CD4-positive, alpha-beta T cell treated with Interleukin-4 for 1 hour (primary cell): Measurements from ENCODE around the gene ITGA1.
"Not testable (repeated sequence)": the region's sequence is repeated elsewhere in the genome, so short reads cannot be mapped to it uniquely, and the experiment has no call there.

Experiments
- DNase-seq, 2 donors: peaks; one replicate each; pipeline ENCODE4 v3.0.0-alpha.2; 2020 to 2022

Gene ITGA1

GRCh38 chr5:52837591-52838001, 49.9 kb downstream of the ITGA1 start:
- no peak for DNase-seq

DNA sequence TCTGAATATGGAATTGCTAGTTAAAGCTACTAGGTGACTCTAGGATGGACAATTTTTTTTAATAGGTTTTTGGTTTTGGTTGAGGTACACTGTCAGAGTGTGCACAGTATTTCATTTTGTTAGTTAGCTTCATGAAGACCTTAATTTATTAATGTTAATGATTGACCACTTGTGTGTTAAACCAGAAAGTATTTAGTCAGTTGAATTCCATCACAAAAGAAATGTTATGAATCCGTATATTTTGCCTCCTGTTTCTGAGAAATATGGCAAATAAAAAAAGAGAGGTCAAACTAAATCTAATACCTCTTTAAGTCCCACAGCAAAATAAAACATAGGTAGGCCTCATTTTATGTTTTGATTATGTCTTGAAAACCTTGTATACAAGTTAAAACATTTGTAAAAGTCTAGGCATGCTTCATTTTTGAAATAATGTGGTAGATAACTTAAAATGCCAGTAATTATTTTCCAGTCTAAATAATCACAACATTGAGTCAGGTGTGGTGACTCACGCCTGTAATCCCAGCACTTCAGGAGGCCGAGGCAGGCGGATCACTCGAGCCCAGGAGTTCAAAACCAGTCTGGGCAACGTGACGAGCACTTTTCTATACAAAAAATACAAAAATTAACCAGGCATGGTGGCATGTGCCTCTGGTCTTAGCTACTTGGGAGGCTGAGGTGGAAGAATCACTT, 50.8 kb downstream of the ITGA1 start:
- DNase-seq, result no peak

DNA sequence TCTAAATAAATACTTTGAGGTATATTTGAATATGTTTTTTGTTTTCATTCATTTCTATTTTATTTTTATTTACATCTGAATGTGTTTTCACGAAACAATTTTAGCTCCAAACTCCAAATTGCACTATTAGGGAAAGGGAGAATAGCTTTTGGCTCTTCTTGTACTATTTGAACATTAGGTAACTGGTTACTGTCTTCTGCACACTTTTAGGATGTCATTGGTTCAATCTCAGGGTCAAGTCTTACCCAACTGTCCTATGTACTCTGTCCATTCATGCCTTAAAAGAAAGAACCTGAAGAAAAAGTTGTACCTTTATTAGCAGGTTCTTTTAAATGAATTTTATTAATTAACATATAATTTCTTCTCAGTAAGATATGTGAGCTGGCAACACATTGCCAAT, 51.6 kb downstream of the ITGA1 start:
- no peak for DNase-seq

GRCh38 chr5:52840277-52841050, 52.7 kb downstream of the ITGA1 start:
- DNase-seq, result no peak

GRCh38 chr5:52841114-52841513, 53.4 kb downstream of the ITGA1 start:
- DNase-seq, result no peak

- DNase-seq, result no peak
Observed at GRCh38 chr5:52842111-52842510, 54.4 kb downstream of the ITGA1 start.

GRCh38 chr5:52844885-52845284, 57.2 kb downstream of the ITGA1 start:
- DNase-seq, result no peak

DNA sequence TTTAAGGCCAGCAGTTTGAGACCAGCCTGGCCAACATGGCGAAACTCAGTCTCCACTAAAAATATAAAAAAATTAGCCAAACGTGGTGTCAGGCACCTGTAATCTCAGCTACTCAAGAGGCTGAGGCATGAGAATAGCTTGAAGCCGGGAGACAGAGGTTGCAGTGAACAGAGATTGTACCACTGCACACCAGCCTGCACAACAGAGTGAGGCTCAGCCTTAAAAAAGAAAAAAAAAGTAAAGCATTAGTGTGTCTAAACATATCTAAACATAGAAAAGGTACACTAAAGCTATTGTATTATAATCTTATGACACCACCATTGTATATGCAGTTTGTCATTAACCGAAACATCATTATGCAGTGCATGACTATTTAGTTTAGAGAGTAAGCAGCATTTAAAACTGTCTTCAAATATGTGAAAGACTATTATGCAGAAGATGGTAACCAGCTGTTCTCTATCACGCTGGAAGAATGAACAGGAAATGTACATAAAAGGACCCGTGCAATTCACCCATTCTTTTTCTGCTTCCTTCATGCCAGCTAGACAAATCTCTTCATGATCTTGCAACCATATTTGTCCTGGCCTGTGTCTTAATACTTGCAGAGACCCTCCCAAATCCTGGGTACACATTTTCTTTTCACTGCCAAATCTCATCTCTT, 58.6 kb downstream of the ITGA1 start:
- DNase-seq, result no peak

DNA sequence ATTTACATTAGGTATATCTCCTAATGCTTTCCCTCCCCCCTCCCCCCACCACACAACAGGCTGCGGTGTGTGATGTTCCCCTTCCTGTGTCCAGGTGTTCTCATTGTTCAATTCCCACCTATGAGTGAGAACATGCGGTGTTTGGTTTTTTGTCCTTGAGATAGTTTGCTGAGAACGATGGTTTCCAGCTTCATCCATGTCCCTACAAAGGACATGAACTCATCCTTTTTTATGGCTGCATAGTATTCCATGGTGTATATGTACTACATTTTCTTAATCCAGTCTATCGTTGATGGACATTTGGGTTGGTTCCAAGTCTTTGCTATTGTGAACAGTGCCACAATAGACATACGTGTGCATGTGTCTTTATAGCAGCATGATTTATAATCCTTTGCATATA, 61.0 kb downstream of the ITGA1 start:
- DNase-seq, result not testable (repeated sequence)

DNA sequence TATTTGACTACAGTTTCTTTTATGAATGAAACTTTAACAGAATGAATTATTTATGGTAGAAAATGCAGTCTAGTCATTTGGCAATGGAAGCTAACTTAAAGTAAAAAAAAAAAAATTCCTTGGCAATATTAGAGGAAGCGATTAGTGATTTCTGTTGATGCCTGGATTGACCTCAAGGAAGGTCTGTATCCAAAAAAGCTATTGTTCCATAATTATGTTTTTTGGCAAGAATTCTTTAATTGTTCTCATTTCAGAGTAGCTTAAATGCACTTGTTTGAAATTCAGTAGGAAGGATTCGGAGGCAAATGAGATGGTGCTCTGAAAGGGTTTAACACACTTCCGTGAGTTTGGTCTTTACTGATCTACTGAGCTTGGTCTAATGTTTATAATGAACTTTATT, 61.8 kb downstream of the ITGA1 start:
- no peak for DNase-seq

GRCh38 chr5:52853650-52854049, 65.9 kb downstream of the ITGA1 start:
- no peak for DNase-seq

DNA sequence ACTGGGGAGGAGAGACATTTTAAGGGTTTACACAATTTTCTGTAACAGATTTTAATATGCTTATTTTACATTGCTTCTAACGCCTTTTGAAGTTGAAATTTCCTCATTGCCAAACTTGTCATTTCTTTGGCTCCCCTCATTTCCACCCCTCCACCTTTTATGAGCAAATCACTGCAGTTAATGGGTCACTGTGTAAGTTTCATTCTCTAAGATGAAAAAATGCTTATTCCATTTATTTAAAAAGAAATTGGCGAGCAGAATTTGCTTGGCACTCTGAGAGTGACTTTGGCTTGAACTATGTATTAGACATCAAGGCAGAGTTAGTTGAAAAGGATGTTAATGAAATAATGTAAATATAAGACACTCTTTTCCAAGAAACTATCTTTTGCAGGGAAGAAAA, 66.6 kb downstream of the ITGA1 start:
- no peak for DNase-seq

- DNase-seq, result no peak
Observed at GRCh38 chr5:52854949-52855348, 67.2 kb downstream of the ITGA1 start.

DNA sequence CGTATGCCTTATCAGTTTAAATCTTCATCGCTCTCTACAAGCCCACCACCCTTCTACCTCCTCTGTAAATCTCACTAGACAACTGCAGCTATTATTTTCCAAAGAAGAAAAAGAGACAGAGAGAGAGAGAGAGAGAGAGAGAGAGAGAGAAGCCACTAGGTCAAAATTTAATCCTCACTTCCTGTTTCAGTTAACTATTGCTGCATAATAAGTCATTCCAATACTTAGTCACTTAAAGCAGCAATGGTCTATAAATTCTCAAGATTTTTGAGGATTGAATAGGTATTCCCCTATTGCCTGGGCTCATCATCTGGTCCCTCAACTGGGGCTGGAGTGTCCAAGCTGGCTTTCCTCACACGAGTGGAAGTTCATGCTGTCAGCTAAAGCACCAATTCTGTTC, 68.8 kb downstream of the ITGA1 start:
- DNase-seq, result no peak

GRCh38 chr5:52859628-52860027, 71.9 kb downstream of the ITGA1 start:
- DNase-seq, result no peak

DNA sequence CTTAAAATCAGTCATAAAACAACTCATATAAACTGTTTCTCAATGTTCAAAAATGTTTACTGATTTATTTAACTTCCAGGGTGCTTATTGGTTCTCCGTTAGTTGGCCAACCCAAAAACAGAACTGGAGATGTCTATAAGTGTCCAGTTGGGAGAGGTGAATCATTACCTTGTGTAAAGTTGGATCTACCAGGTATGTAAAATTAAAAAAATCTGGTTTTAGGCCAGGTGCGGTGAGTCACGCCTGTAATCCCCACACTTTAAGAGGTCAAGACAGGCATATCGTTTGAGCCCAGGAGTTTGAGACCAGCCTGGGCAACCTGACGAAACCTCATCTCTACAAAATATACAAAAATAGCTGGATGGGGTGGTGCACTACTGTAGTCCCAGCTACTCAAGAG, 73.7 kb downstream of the ITGA1 start:
- DNase-seq, result no peak

GRCh38 chr5:52863715-52864290, 76.1 kb downstream of the ITGA1 start:
- DNase-seq, result no peak

- no peak for DNase-seq
Observed at GRCh38 chr5:52864371-52864770, 76.7 kb downstream of the ITGA1 start.

- DNase-seq, result no peak
Observed at GRCh38 chr5:52864884-52865283, 77.2 kb downstream of the ITGA1 start.

DNA sequence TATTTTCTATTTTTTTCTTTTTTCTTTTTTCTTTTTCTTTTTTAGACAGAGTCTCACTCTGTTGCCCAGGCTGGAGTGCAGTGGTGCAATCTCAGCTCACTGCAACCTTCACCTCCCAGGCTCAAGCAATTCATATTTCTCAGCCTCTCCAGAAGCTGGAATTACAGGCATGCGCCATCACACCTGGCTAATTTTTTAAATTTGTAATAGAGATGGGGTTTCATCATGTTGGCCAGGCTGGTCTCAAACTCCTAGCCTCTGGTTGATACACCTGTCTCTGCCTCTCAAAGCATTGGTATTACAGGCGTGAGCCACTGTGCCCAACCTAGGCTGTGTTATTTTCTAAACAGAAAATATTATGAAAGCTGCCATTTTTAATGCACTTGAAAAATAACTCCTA, 78.3 kb downstream of the ITGA1 start:
- DNase-seq, result not testable (repeated sequence)

GRCh38 chr5:52867809-52868208, 80.1 kb downstream of the ITGA1 start:
- no peak for DNase-seq

DNA sequence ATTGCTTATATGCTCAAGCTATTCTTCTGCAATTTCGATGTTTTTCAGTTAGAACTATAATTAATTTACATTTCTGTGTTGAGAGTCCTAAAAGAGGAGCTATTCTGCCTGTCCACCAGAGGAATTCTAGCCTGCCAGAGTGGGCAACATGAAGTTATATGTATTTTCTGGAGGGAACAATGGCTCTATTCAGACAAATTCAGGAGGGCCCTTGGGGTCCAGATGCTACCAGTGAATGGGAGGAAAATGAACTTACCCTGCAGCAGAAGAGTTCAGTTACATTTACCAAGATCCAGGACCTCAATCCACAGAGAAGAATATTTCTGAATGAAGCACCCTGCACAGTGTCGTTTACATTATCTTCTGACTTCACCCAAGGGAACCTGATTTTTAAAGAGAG, 80.7 kb downstream of the ITGA1 start:
- DNase-seq, result no peak

DNA sequence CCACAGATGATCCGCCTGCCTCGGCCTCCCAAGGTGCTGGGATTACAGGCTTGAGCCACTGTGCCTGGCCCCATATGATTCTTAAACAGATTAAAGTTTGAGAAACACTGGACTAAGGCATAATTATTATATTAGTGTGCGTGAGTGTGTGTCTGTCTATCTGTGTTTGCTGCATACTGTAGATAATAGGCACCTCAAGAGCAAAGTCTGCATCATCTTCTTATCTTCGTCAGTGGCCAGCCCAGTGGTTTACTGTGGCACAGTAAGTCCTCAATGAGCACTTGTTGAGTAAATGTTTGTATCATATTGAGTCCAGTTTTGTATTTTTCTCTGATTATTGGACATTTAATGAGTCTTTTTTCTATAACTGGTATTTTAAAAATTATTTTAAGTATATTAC, 81.7 kb downstream of the ITGA1 start:
- DNase-seq, result no peak

DNA sequence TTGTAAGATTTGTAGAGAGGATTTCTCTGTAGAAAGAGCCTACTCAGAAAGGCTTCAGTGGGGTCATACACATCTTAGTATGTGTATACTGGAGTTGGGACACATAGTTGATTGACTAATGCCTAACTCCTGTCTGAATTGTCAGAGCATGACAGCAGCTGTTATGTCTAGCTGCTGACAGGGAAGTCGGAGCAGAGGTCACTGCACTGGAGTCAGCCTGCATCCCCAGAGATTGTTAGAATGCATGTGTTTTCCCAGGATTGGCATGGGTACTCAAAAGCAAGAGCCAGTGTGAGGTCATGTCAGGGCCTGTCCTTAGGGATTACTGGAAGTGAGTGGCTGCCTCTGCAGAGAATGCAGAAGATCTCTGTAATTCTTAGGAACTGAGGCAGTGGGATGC, 82.7 kb downstream of the ITGA1 start:
- no peak for DNase-seq
